Measurements from ENCODE around the gene TDRD15.

- no peak for TF ChIP-seq POLR2A (IDR thresholded peaks at IDR 0.05)
- peak in 4 of 6 experiments; percentile 39 to 87 (median 80) for TF ChIP-seq CTCF (IDR thresholded peaks at IDR 0.05)
Measured at GRCh38 chr2:21118302-21118920, 5.4 kb upstream of the TDRD15 start.
